MCF 10A (cell line): Measurements from ENCODE around the gene KRT10. TPM values are rescaled to one million over a fixed set of nuclear protein-coding genes. Genes with fewer than 3 reads are reported as not detected.
A peak's percentile ranks its signal among the peaks of the same experiment; 100 is the strongest.

ENCODE experiments used
- BruUV-seq: library from RNA; stranded (reverse); fragments of 400-500 nt; replicated peaks from 2 replicates; lab custom pipeline; 2021; lab: Mats Ljungman, UMichigan
- CTCF ChIA-PET: fragments of 300-600 bp; sonication (Branson Sonifier 250); formaldehyde crosslinking; extraction: SDS; loops from one replicate; lab custom pipeline; 2021; ENCODE audit warnings: antibody characterized with exemption, inconsistent platforms; lab: Yijun Ruan, JAX
- POLR2A ChIA-PET: fragments of 300-600, 350-650 bp; sonication (Branson Sonifier 250); formaldehyde crosslinking; extraction: SDS; loops from one replicate; lab custom pipeline; 2020; ENCODE audit warnings: antibody characterized with exemption, inconsistent platforms; lab: Yijun Ruan, JAX
- DNase-seq: peaks from one replicate; pipeline ENCODE4 v3.0.0-alpha.2; 2018; ENCODE audit not compliant: unreplicated experiment
- H3K27ac Mint-ChIP-seq: one replicate; pipeline ENCODE4 v1.8.0; 2022; ENCODE audit warnings: mild to moderate bottlenecking, low read depth, mixed read lengths; ENCODE audit not compliant: unreplicated experiment
- H3K27me3 Mint-ChIP-seq: one replicate; pipeline ENCODE4 v1.8.0; 2022; ENCODE audit warnings: mixed read lengths; ENCODE audit not compliant: insufficient read depth, unreplicated experiment
- H3K36me3 Mint-ChIP-seq: one replicate; pipeline ENCODE4 v1.8.0; 2022; ENCODE audit warnings: mild to moderate bottlenecking, moderate library complexity, mixed read lengths; ENCODE audit not compliant: insufficient read depth, unreplicated experiment
- H3K4me1 Mint-ChIP-seq: one replicate; pipeline ENCODE4 v1.8.0; 2022; ENCODE audit warnings: mixed read lengths; ENCODE audit not compliant: insufficient read depth, unreplicated experiment
- H3K4me3 Mint-ChIP-seq: one replicate; pipeline ENCODE4 v1.8.0; 2022; ENCODE audit warnings: mild to moderate bottlenecking, moderate library complexity, mixed read lengths; ENCODE audit not compliant: unreplicated experiment
- H3K9me3 Mint-ChIP-seq: one replicate; pipeline ENCODE4 v1.8.0; 2022; ENCODE audit warnings: mixed read lengths; ENCODE audit not compliant: unreplicated experiment
- CTCF ChIP-seq: fragments of 200-600 bp; IDR thresholded peaks from one replicate; pipeline ENCODE4 v1.8.0; 2022; ENCODE audit warnings: antibody characterized with exemption, mild to moderate bottlenecking; ENCODE audit not compliant: unreplicated experiment
- intact Hi-C: fragments of 100-400 bp; cut with micrococcal nuclease; formaldehyde crosslinking; loops from 2 replicates; pipeline ENCODE4 v1.14.1; 2022
- total RNA-seq: library from RNA; stranded (reverse); gene quantifications from 2 replicates; pipeline ENCODE4 v1.2.3, GENCODE V29; 2022

The KRT10 gene
- total RNA-seq, 1 experiment from 2014 or later, result 95.5 TPM

GRCh38 chr17:40848583-40849235 is 26.3 kb upstream of the KRT10 start:
- no peak overlapping the region for H3K4me3 Mint-ChIP-seq
- no peak for TF ChIP-seq CTCF
- CTCF ChIA-PET, result interaction anchor here (0.7 to 1.7 kb wide), 3 partner anchors 9 to 819 kb away, joined by 3 to 5 read pairs (median 3); no protein-coding TSS in a partner anchor
- intact Hi-C loops, result no loop called here
- BruUV-seq, result no TSS peak
- H3K36me3 Mint-ChIP-seq, result no peaks in the 10 kb centered on the region
- no peaks in the 10 kb centered on the region for H3K9me3 Mint-ChIP-seq
- POLR2A ChIA-PET, result interaction anchor here (0.6 to 13.6 kb wide), 20 partner anchors 8 to 841 kb away, joined by 3 to 352 read pairs (median 4); partner anchors contain the start of genes KRT10 and TNS4
- H3K27me3 Mint-ChIP-seq, result no peaks in the 10 kb centered on the region
- peak overlapping the region; percentile 87 for H3K27ac Mint-ChIP-seq
- peak; percentile 35 for DNase-seq
- peaks cover 44% of the 10 kb centered on the region for H3K4me1 Mint-ChIP-seq

GRCh38 chr17:40846515-40847144 is 24.2 kb upstream of the KRT10 start:
- CTCF ChIA-PET, result interaction anchor here (0.7 to 1.6 kb wide), 2 partner anchors 19 to 487 kb away, joined by 4 to 5 read pairs; no protein-coding TSS in a partner anchor

GRCh38 chr17:40844671-40845107 is 22.3 kb upstream of the KRT10 start:
- Mint-ChIP-seq H3K4me1 (peaks cover 20% of the 10 kb centered on the region), H3K27me3 (no peaks in the 10 kb centered on the region), H3K36me3 (no peaks in the 10 kb centered on the region), H3K9me3 (no peaks in the 10 kb centered on the region), H3K27ac (no peak overlapping the region), H3K4me3 (no peak overlapping the region)
- DNase-seq, result no peak
- ChIA-PET CTCF (interaction anchor here (0.6 kb wide), 1 partner anchor 595 kb away, joined by 3 read pairs; no protein-coding TSS in a partner anchor), POLR2A (interaction anchor here (1.4 to 13.6 kb wide), 2 partner anchors 17 to 25 kb away, joined by 6 to 352 read pairs; partner anchors contain the start of gene KRT10)
- intact Hi-C loops, result no loop called here
- TF ChIP-seq CTCF, result no peak
- no TSS peak for BruUV-seq

More at GRCh38 chr17:40846515-40847144, 24.2 kb upstream of the KRT10 start:
- no peaks in the 10 kb centered on the region for H3K36me3 Mint-ChIP-seq
- intact Hi-C loops, result no loop called here
- POLR2A ChIA-PET, result interaction anchor here (0.6 to 13.6 kb wide), 7 partner anchors 8 to 809 kb away, joined by 3 to 352 read pairs (median 8); partner anchors contain the start of gene KRT10
- BruUV-seq, result no TSS peak
- H3K9me3 Mint-ChIP-seq, result no peaks in the 10 kb centered on the region
- no peaks in the 10 kb centered on the region for H3K27me3 Mint-ChIP-seq
- no peak for TF ChIP-seq CTCF
- peak; percentile 39 for DNase-seq
- peaks cover 29% of the 10 kb centered on the region for H3K4me1 Mint-ChIP-seq
- no peak overlapping the region for H3K4me3 Mint-ChIP-seq
- H3K27ac Mint-ChIP-seq, result no peak overlapping the region

- CTCF ChIA-PET, result interaction anchor here (0.6 kb wide), 1 partner anchor 805 kb away, joined by 4 read pairs; no protein-coding TSS in a partner anchor
- no peak for DNase-seq
- POLR2A ChIA-PET, result interaction anchor here (0.6 to 3.3 kb wide), 8 partner anchors 9 to 631 kb away, joined by 3 to 14 read pairs (median 4); no protein-coding TSS in a partner anchor
Observed at GRCh38 chr17:40843242-40843641, 20.8 kb upstream of the KRT10 start.

More at GRCh38 chr17:40843242-40843641, 20.8 kb upstream of the KRT10 start:
- Mint-ChIP-seq H3K9me3 (no peaks in the 10 kb centered on the region), H3K4me1 (peaks cover 8% of the 10 kb centered on the region), H3K4me3 (no peak overlapping the region), H3K36me3 (no peaks in the 10 kb centered on the region), H3K27me3 (no peaks in the 10 kb centered on the region), H3K27ac (no peak overlapping the region)
- BruUV-seq, result no TSS peak
- no peak for TF ChIP-seq CTCF
- intact Hi-C loops, result no loop called here
